Spleen (tissue), 13 donors: ENCODE measurements around the gene TLX2. TPM values are rescaled to one million over a fixed set of nuclear protein-coding genes. Genes with fewer than 3 reads are reported as not detected.
"Not testable (repeated sequence)": the region's sequence is repeated elsewhere in the genome, so short reads cannot be mapped to it uniquely, and the experiment has no call there.

Experiments
- DNase-seq: peaks from one replicate; pipeline ENCODE4 v3.0.0-alpha.2; 2020
- H3K27ac ChIP-seq, 8 donors: fragments of 200-600 bp; sonication (generic) in 7 of 8; 1 replicate in 4 of 8; 2 replicates in 4 of 8; pipeline versions ENCODE4 v1.5.0 to v1.8.0; 2016 to 2021; ENCODE audit warnings: inconsistent platforms in 4 of 8, mild to moderate bottlenecking in 4 of 8, moderate library complexity in 1 of 8
- H3K27me3 ChIP-seq, 7 donors: fragments of 200-600 bp; sonication (generic) in 6 of 7; replicated peaks in 1 of 7; 1 replicate in 4 of 7; 2 replicates in 3 of 7; pipeline versions ENCODE4 v1.5.0 to v1.8.0; 2016 to 2021; ENCODE audit warnings: inconsistent platforms in 3 of 7, mild to moderate bottlenecking in 1 of 7
- H3K36me3 ChIP-seq, 6 donors: fragments of 200-600 bp; sonication (generic) in 5 of 6; 1 replicate in 4 of 6; 2 replicates in 2 of 6; pipeline versions ENCODE4 v1.5.0 to v1.8.0; 2016 to 2021; ENCODE audit warnings: inconsistent platforms in 2 of 6
- H3K4me1 ChIP-seq, 6 donors: fragments of 200-600 bp; sonication (generic) in 5 of 6; 1 replicate in 3 of 6; 2 replicates in 3 of 6; pipeline versions ENCODE4 v1.5.0 to v1.8.0; 2016 to 2021; ENCODE audit warnings: inconsistent platforms in 3 of 6
- H3K4me3 ChIP-seq, 8 donors: fragments of 200-600 bp; sonication (generic) in 7 of 8; 1 replicate in 4 of 8; 2 replicates in 4 of 8; pipeline versions ENCODE4 v1.5.0 to v1.8.0; 2016 to 2021; ENCODE audit warnings: inconsistent platforms in 4 of 8, mild to moderate bottlenecking in 4 of 8, moderate library complexity in 2 of 8
- H3K9me3 ChIP-seq, 8 donors: fragments of 200-600 bp; sonication (generic) in 7 of 8; 1 replicate in 4 of 8; 2 replicates in 4 of 8; pipeline versions ENCODE4 v1.5.0 to v1.8.0; 2016 to 2021; ENCODE audit warnings: inconsistent platforms in 4 of 8
- POLR2A ChIP-seq, 3 donors: fragments of 450-650 bp; IDR thresholded peaks; one replicate each; pipeline ENCODE4 v1.5.1; 2017; ENCODE audit warnings: antibody characterized with exemption in 3 of 3, mild to moderate bottlenecking in 1 of 3
- POLR2AphosphoS5 ChIP-seq, 3 donors: sonication (generic); formaldehyde crosslinking; IDR thresholded peaks; one replicate each; pipeline ENCODE4 v1.5.1; 2017; ENCODE audit warnings: antibody characterized with exemption in 3 of 3
- whole genome bisulfite sequencing, 5 donors: extraction: QIAGEN DNeasy Blood & Tissue Kit in 3 of 5; methylation state at CpG; one replicate each; pipeline versions ENCODE4 v1.1.5 to v1.1.7; 2013 to 2018; 5-methylcytosine and 5-hydroxymethylcytosine counted together
- intact Hi-C: fragments of 100-400 bp; cut with DNase I; formaldehyde crosslinking; loops from one replicate; pipeline ENCODE4 v1.15.0; 2023; ENCODE audit warnings: low total_unique reads
- long read RNA-seq, 2 donors: transcript quantifications; one replicate each; lab custom pipeline, GENCODE V29; 2026
- polyA plus RNA-seq, 3 donors: library from polyadenylated mRNA; stranded (reverse); fragments of 200-250 nt; gene quantifications; one replicate each; pipeline ENCODE4 v1.2.1, GENCODE V29; 2013
- total RNA-seq, 7 donors: library from RNA; depleted of rRNA in 3 of 7; stranded (reverse); fragments of >200 nt in 3 of 7; fragmentation: NEBNext Ultra II Directional in 4 of 7; extraction: Animal tissue kit (Norgen Biotek cat#: 25700) in 4 of 7; gene quantifications; one replicate each; pipeline versions ENCODE4 v1.1.0 to v1.2.1, GENCODE V29; 2016 to 2021
- TF ChIP-seq, protein P1 (sequence below), 11 experiments: fragments of 200-600 bp in 7 of 11; fragments of 450-650 bp in 4 of 11; sonication (generic) in 4 of 11; IDR thresholded peaks in 8 of 11; conservative IDR thresholded peaks in 3 of 11; 1 replicate in 7 of 11; 2 replicates in 4 of 11; pipeline versions ENCODE4 v1.4.0 to v1.8.0; 2016 to 2021; ENCODE audit warnings: antibody characterized with exemption in 11 of 11, inconsistent platforms in 4 of 11, mild to moderate bottlenecking in 1 of 11
- donor health status: healthy with polysubstance abuse.
- donor health status: DM: no; HTN: no; CAD: no; lungs with moderate emphysema.
- donor health status: DM: no; HTN: no; CAD: no.
- donor health status: Bipolar disorder and iron deficiency.
- donor health status: healthy.
- donor health status: DM: no; HTN: no; CAD: no.
- donor health status: DM: yes; HTN: yes; CAD: no.

Gene TLX2
- total RNA-seq (not detected), polyA plus RNA-seq (under 1 TPM in 2 of 3 donors, not detected in 1; 0.04 to 0.05 TPM)
- long read RNA-seq, donor 1 = 0 reads
- long read RNA-seq, donor 2 = 0 reads

DNA sequence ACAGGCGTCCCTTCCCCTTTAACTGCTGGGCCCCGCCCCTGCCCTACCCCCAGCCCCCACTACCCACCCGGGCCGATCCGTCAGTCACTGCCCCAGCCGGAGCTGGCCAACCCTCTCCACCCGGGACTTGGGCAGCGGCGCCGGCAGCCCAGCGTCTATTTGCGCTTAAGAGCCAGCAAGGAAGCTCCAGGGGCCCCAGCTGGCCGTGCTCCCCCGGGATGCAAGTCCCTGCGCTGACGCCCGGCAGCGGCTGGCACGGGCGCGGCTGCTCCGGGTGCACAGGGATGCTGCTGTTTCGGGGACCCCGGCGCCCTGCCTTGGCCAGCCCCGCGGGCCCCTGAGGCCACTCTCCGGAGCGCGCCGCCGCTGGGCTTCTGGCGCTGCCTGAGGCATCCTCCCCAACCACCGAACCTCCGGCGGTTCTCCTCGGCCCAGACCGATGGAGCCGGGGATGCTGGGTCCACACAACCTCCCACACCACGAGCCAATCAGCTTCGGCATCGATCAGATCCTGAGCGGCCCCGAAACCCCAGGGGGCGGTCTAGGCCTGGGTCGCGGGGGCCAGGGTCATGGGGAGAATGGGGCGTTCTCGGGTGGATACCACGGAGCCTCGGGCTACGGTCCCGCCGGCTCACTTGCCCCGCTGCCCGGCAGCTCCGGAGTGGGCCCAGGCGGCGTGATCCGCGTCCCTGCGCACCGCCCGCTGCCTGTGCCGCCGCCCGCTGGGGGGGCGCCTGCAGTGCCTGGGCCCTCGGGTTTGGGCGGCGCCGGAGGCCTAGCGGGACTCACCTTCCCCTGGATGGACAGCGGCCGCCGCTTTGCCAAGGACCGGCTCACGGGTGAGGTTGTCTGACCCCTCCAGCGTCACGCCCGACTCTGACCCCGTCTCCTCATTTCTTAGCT lies at the start of gene TLX2:
Gene TLX2, plus strand, starts transcription at position 83 of the 903 bp plus-strand sequence. Its CDS starts 357 bp downstream, at position 440.
- intact Hi-C loops = no loop called here
- no peak for TF ChIP-seq POLR2A (IDR thresholded peaks at IDR 0.05)
- TF ChIP-seq, protein P1, sequence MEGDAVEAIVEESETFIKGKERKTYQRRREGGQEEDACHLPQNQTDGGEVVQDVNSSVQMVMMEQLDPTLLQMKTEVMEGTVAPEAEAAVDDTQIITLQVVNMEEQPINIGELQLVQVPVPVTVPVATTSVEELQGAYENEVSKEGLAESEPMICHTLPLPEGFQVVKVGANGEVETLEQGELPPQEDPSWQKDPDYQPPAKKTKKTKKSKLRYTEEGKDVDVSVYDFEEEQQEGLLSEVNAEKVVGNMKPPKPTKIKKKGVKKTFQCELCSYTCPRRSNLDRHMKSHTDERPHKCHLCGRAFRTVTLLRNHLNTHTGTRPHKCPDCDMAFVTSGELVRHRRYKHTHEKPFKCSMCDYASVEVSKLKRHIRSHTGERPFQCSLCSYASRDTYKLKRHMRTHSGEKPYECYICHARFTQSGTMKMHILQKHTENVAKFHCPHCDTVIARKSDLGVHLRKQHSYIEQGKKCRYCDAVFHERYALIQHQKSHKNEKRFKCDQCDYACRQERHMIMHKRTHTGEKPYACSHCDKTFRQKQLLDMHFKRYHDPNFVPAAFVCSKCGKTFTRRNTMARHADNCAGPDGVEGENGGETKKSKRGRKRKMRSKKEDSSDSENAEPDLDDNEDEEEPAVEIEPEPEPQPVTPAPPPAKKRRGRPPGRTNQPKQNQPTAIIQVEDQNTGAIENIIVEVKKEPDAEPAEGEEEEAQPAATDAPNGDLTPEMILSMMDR (IDR thresholded peaks at IDR 0.05 in 8 of 11, conservative IDR thresholded peaks at IDR 0.05 in 3 of 11) = no peak
- TF ChIP-seq POLR2AphosphoS5 (IDR thresholded peaks at IDR 0.05) = no peak
- H3K27me3 ChIP-seq = peaks cover 23 to 98% (median 90%) of the 10 kb centered on the region in 7 donors
- H3K9me3 ChIP-seq = no peaks in the 10 kb centered on the region
- WGBS, 5 donors = 2 to 6% (median 3%) methylated on average over 26 to 82 of the region's 82 CpGs
- no peak within 1 kb of the TSS for H3K27ac ChIP-seq
- no peaks in the 10 kb centered on the region for H3K36me3 ChIP-seq
- H3K4me3 ChIP-seq = peak within 1 kb of the TSS in 6 of 8 donors; percentile 16 to 71 (median 52)
- peak; percentile 78 for DNase-seq
- H3K4me1 ChIP-seq = peaks cover 20 to 41% (median 37%) of the 10 kb centered on the region in 6 donors

DNA sequence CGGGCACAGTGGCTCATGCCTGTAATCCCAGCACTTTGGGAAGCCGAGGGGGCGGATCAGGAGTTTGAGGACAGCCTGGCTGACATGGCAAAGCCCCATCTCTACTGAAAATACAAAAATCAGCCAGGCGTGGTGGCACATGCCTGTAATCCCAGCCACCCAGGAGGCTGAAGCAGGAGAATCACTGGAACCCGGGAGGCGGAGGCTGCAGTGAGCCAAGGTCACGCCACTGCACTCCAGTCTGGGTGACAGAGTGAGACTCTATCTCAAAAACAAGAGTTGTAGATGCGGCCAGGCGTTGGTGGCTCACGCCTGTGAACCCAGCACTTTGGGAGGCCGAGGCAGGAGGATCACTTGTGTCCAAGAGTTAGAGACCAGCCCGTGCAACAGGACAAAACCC lies 43.5 kb upstream of the TLX2 start:
- intact Hi-C loops, H3K9me3 ChIP-seq, H3K4me3 ChIP-seq, H3K27me3 ChIP-seq: not testable (repeated sequence)
- H3K36me3 ChIP-seq = peaks cover 0 to 29% (median 18%) of the 10 kb centered on the region in 6 donors
- H3K4me1 ChIP-seq = peaks cover 18 to 43% (median 34%) of the 10 kb centered on the region in 6 donors
- H3K27ac ChIP-seq = peak overlapping the region in 2 of 8 donors; percentile 4 to 35
- 94 to 97% (median 95%) methylated on average over 12 of the region's 12 CpGs for WGBS, 5 donors
- DNase-seq = peak; percentile 68

DNA sequence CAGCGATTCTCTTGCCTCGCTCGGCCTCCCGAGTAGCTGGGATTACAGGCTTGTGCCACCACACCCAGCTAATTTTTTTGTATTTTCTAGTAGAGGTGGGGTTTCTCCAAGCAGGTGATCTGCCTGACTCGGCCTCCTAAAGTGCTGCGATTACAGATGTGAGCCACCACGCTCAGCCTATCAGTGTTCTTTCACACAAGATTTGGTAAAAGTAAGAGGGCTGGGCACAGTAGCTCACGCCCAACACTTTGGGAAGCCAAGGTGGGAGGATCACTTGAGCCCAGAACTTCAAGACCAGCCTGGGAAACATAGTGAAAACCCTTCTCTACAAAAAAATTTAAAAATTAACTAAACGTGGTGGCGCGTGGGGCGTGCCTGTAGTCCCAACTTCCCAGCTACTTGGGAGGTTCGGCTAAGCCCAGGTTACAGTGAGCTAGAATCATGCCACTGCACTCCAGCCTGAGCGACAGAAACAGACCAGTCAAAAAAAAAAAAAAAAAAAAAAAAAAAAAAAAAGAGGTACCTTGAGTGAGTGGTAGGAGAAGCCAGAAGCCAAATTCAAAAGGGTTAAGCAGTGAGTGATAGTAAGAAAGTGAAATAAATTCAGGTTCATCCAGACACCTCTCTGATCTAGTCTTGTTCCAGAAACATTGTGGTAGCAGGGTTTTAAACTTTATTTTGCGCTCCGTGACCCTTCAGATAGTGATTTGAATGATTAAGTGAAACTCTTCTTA lies 42.8 kb upstream of the TLX2 start:
- Histone ChIP-seq H3K4me3 (peak overlapping the region; percentile 54 to 78 (median 71)), H3K36me3 (peaks cover 0 to 36% (median 18%) of the 10 kb centered on the region in 6 donors), H3K9me3 (no peaks in the 10 kb centered on the region), H3K27ac (peak overlapping the region; percentile 77 to 93 (median 91)), H3K27me3 (no peaks in the 10 kb centered on the region), H3K4me1 (peaks cover 18 to 38% (median 27%) of the 10 kb centered on the region in 6 donors)
- intact Hi-C loops = no loop called here
- no peak for TF ChIP-seq POLR2A (IDR thresholded peaks at IDR 0.05)
- TF ChIP-seq POLR2AphosphoS5 (IDR thresholded peaks at IDR 0.05) = no peak
- TF ChIP-seq, protein P1 (IDR thresholded peaks at IDR 0.05 in 8 of 11, conservative IDR thresholded peaks at IDR 0.05 in 3 of 11) = no peak
- DNase-seq = peak; percentile 61
- WGBS, 5 donors = 63 to 67% (median 65%) methylated on average over 16 of the region's 16 CpGs

DNA sequence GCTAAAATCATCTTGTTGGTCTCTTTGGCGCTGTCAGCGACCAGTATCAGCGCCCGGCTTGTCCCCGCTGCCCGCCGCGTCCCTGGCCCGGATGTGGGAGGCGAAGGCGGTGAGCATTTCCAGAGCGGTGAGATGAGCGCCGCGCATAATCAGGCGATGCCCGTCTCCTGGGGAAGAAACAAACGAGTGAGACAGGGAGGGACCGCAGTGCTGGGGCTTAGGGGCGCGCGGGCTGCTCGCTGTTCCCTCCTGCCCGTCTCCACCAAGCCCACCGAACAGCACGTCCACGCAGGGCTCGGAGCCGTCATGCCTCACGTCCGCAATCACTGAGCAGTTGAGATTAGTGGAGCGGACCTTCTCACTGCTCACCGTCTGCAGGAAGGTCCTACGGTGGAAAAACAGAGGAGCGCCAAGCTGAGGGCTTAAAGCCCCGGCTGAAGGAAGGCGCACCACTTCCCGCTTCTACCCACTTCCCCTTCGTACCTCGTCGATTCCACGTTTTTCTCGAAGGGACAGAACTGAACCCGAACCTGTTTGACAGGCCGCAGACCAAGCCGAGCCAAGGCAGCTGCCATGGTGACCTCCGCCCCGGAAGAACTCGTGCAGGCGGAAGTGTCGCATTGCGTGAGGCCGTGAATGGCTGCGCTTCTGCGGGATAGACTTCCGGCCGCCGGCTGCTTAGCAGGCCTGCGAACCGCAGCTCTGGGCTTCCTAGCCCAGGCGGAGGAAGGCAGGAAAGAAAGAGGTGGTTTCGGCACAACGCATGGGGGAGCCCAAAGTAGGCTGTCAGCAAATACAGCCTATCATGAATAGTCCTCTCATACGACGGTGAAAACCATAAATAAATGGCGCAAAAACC lies 41.9 kb upstream of the TLX2 start, which contains the start of gene MRPL53:
Gene MRPL53, minus strand, starts transcription at position 595 of the 859 bp plus-strand sequence. Its CDS starts 20 bp downstream, at position 575.
- Histone ChIP-seq H3K27ac (peak within 1 kb of the TSS; percentile 77 to 93 (median 91)), H3K4me3 (peak within 1 kb of the TSS; percentile 54 to 78 (median 71)), H3K9me3 (no peaks in the 10 kb centered on the region), H3K36me3 (peaks cover 0 to 44% (median 19%) of the 10 kb centered on the region in 6 donors), H3K4me1 (peaks cover 18 to 43% (median 25%) of the 10 kb centered on the region in 6 donors), H3K27me3 (no peaks in the 10 kb centered on the region)
- peak; percentile 98 for DNase-seq
- TF ChIP-seq POLR2AphosphoS5 (IDR thresholded peaks at IDR 0.05) (peak; percentile 99 to 100 (median 99)), POLR2A (IDR thresholded peaks at IDR 0.05) (peak; percentile 78 to 92 (median 82))
- TF ChIP-seq, protein P1 (IDR thresholded peaks at IDR 0.05 in 8 of 11, conservative IDR thresholded peaks at IDR 0.05 in 3 of 11) = peak in 3 of 11 experiments; percentile 10 to 31 (median 20)
- WGBS, 5 donors = 0 to 1% (median 0%) methylated on average over 55 to 66 of the region's 66 CpGs
- intact Hi-C loops = no loop called here
